Caco-2 (cell line): Measurements from ENCODE around the gene BAZ2B. TPM values are rescaled to one million over a fixed set of nuclear protein-coding genes. Genes with fewer than 3 reads are reported as not detected.

Experiments used
- BruUV-seq: library from RNA; stranded (reverse); fragments of 400-500 nt; replicated peaks from 2 replicates; lab custom pipeline; 2021; lab: Mats Ljungman, UMichigan
- CTCF ChIA-PET: fragments of 300-600 bp; sonication (Branson Sonifier 250); formaldehyde crosslinking; loops from one replicate; lab custom pipeline; 2022; ENCODE audit warnings: antibody characterized with exemption; lab: Charles Lee
- POLR2A ChIA-PET: fragments of 300-600 bp; sonication (Branson Sonifier 250); formaldehyde crosslinking; loops from one replicate; lab custom pipeline; 2022; ENCODE audit warnings: antibody characterized with exemption; lab: Charles Lee
- DNase-seq, 2 experiments: peaks; one replicate each; pipeline versions ENCODE4 v3.0.0 to v3.0.0-alpha.2; 2020 to 2022
- H3K27me3 ChIP-seq: replicated peaks from 2 replicates; pipeline ENCODE4 v1.6.0; 2011; ENCODE audit warnings: low read length; ENCODE audit not compliant: control insufficient read depth, insufficient read depth
- H3K36me3 ChIP-seq: 2 replicates; pipeline ENCODE4 v1.5.1; 2011; ENCODE audit warnings: low read length; ENCODE audit not compliant: control insufficient read depth, insufficient read depth
- H3K4me1 ChIP-seq: fragments of 250-450 bp; sonication (Bioruptor Pico); 2 replicates; pipeline ENCODE4 v1.5.1; 2020; ENCODE audit warnings: mild to moderate bottlenecking
- H3K4me3 ChIP-seq: 2 replicates; pipeline ENCODE4 v1.5.1; 2011; ENCODE audit warnings: low read depth, mild to moderate bottlenecking, control low read depth, low read length
- H3K9me3 ChIP-seq: fragments of 250-450 bp; sonication (Bioruptor Pico); 2 replicates; pipeline ENCODE4 v1.5.1; 2020; ENCODE audit warnings: mild to moderate bottlenecking, moderate library complexity
- H3K27ac Mint-ChIP-seq: one replicate; pipeline ENCODE4 v1.8.0; 2022; ENCODE audit warnings: mixed read lengths; ENCODE audit not compliant: unreplicated experiment
- H3K27me3 Mint-ChIP-seq: one replicate; pipeline ENCODE4 v1.8.0; 2022; ENCODE audit warnings: mixed read lengths; ENCODE audit not compliant: insufficient read depth, unreplicated experiment
- H3K36me3 Mint-ChIP-seq: one replicate; pipeline ENCODE4 v1.8.0; 2022; ENCODE audit warnings: mild to moderate bottlenecking, mixed read lengths; ENCODE audit not compliant: insufficient read depth, unreplicated experiment
- H3K4me1 Mint-ChIP-seq: one replicate; pipeline ENCODE4 v1.8.0; 2022; ENCODE audit warnings: low read depth, mixed read lengths; ENCODE audit not compliant: unreplicated experiment
- H3K4me3 Mint-ChIP-seq: one replicate; pipeline ENCODE4 v1.8.0; 2022; ENCODE audit warnings: mild to moderate bottlenecking, moderate library complexity, mixed read lengths; ENCODE audit not compliant: unreplicated experiment
- H3K9me3 Mint-ChIP-seq: one replicate; pipeline ENCODE4 v1.8.0; 2022; ENCODE audit warnings: mixed read lengths; ENCODE audit not compliant: unreplicated experiment
- CTCF ChIP-seq, 2 experiments: fragments of 200-600 bp in 1 of 2; IDR thresholded peaks; 1 replicate in 1 of 2; 2 replicates in 1 of 2; pipeline versions ENCODE4 v1.5.1 to v1.8.0; 2011 to 2022; ENCODE audit warnings: antibody characterized with exemption in 1 of 2, control low read depth in 1 of 2, inconsistent platforms in 1 of 2, low read depth in 1 of 2, low read length in 1 of 2, mild to moderate bottlenecking in 1 of 2, moderate library complexity in 1 of 2; ENCODE audit not compliant: insufficient read depth in 1 of 2, severe bottlenecking in 1 of 2, unreplicated experiment in 1 of 2
- intact Hi-C: fragments of 100-400 bp; cut with micrococcal nuclease; formaldehyde crosslinking; loops from one replicate; pipeline ENCODE4 v1.10.0; 2022; ENCODE audit not compliant: unreplicated experiment
- total RNA-seq: library from RNA; stranded (reverse); gene quantifications from 2 replicates; pipeline ENCODE4 v1.2.3, GENCODE V29; 2022

Gene BAZ2B
- total RNA-seq, 1 experiment from 2014 or later = 32.9 TPM

GRCh38 chr2:159620796-159621195 lies 4.4 kb upstream of the BAZ2B start:
- H3K27me3 ChIP-seq = no peaks in the 10 kb centered on the region
- Mint-ChIP-seq H3K27me3 (no peaks in the 10 kb centered on the region), H3K4me1 (peaks cover 10% of the 10 kb centered on the region), H3K36me3 (peaks cover 7% of the 10 kb centered on the region), H3K9me3 (no peaks in the 10 kb centered on the region), H3K4me3 (no peak overlapping the region), H3K27ac (no peak overlapping the region)
- no peak overlapping the region for H3K4me3 ChIP-seq
- intact Hi-C loops = no loop called here
- BruUV-seq = no TSS peak
- 0 out of 2 replicates have a peak, but pooled peaks cover 3% of the 10 kb centered on the region for H3K4me1 ChIP-seq
- POLR2A ChIA-PET = no interaction called here
- H3K9me3 ChIP-seq = no peaks in the 10 kb centered on the region
- no peak for DNase-seq
- CTCF ChIA-PET = interaction anchor here (0.6 kb wide), 1 partner anchor 644 kb away, joined by 3 read pairs; no protein-coding TSS in a partner anchor
- no peak for TF ChIP-seq CTCF (IDR thresholded peaks at IDR 0.05; ENCODE audit: insufficient read depth in 1 of 2, low read depth in 1 of 2, low read length in 1 of 2, severe bottlenecking in 1 of 2, unreplicated experiment in 1 of 2)
- H3K36me3 ChIP-seq = no peaks in the 10 kb centered on the region

- CTCF ChIA-PET = no interaction called here
- H3K36me3 ChIP-seq = no peaks in the 10 kb centered on the region
- POLR2A ChIA-PET = no interaction called here
- H3K9me3 ChIP-seq = no peaks in the 10 kb centered on the region
- H3K36me3 Mint-ChIP-seq = peaks cover 20% of the 10 kb centered on the region
- no peak for TF ChIP-seq CTCF (IDR thresholded peaks at IDR 0.05; ENCODE audit: insufficient read depth in 1 of 2, low read depth in 1 of 2, low read length in 1 of 2, severe bottlenecking in 1 of 2, unreplicated experiment in 1 of 2)
- DNase-seq = no peak
- intact Hi-C loops = no loop called here
- no peaks in the 10 kb centered on the region for H3K27me3 ChIP-seq
- H3K4me3 Mint-ChIP-seq = peak overlapping the region; percentile 86
- H3K4me3 ChIP-seq = no peak overlapping the region
- H3K27ac Mint-ChIP-seq = no peak overlapping the region
- no peaks in the 10 kb centered on the region for H3K27me3 Mint-ChIP-seq
- BruUV-seq = no TSS peak
- H3K4me1 ChIP-seq = 0 out of 2 replicates have a peak, but pooled peaks cover 3% of the 10 kb centered on the region
- no peaks in the 10 kb centered on the region for H3K9me3 Mint-ChIP-seq
- H3K4me1 Mint-ChIP-seq = peaks cover 15% of the 10 kb centered on the region
Observed at GRCh38 chr2:159617646-159618045, 1.3 kb upstream of the BAZ2B start.

- H3K27ac Mint-ChIP-seq = no peak overlapping the region
- H3K36me3 Mint-ChIP-seq = peaks cover 20% of the 10 kb centered on the region
- peak overlapping the region; percentile 1; the same call in 1 of the 2 replicates for H3K4me3 ChIP-seq
- H3K9me3 ChIP-seq = no peaks in the 10 kb centered on the region
- no peak for TF ChIP-seq CTCF (IDR thresholded peaks at IDR 0.05; ENCODE audit: insufficient read depth in 1 of 2, low read depth in 1 of 2, low read length in 1 of 2, severe bottlenecking in 1 of 2, unreplicated experiment in 1 of 2)
- no peak for DNase-seq
- H3K4me1 Mint-ChIP-seq = peaks cover 15% of the 10 kb centered on the region
- H3K4me1 ChIP-seq = 0 out of 2 replicates have a peak, but pooled peaks cover 3% of the 10 kb centered on the region
- H3K27me3 Mint-ChIP-seq = no peaks in the 10 kb centered on the region
- BruUV-seq = no TSS peak
- H3K9me3 Mint-ChIP-seq = no peaks in the 10 kb centered on the region
- POLR2A ChIA-PET = interaction anchor here (1.0 kb wide), 1 partner anchor 95 kb away, joined by 4 read pairs; no protein-coding TSS in a partner anchor
- CTCF ChIA-PET = no interaction called here
- H3K36me3 ChIP-seq = no peaks in the 10 kb centered on the region
- intact Hi-C loops = no loop called here
- H3K4me3 Mint-ChIP-seq = peak overlapping the region; percentile 86
- H3K27me3 ChIP-seq = no peaks in the 10 kb centered on the region
Observed at GRCh38 chr2:159617100-159617499, 752 bp upstream of the BAZ2B start.
